Endodermal cell (in vitro differentiated cells): ENCODE results near the gene SGMS1. TPM values are rescaled to one million over a fixed set of nuclear protein-coding genes. Genes with fewer than 3 reads are reported as not detected.
A peak's percentile ranks its signal among the peaks of the same experiment; 100 is the strongest.

ENCODE experiments used
- DNase-seq: peaks from one replicate; pipeline ENCODE4 v3.0.0-alpha.2; 2017
- H3K27ac ChIP-seq: 2 replicates; pipeline ENCODE4 v1.5.1; 2013; ENCODE audit warnings: mild to moderate bottlenecking, low read depth, low read length, moderate library complexity
- H3K27me3 ChIP-seq: 2 replicates; pipeline ENCODE4 v1.6.1; 2013; ENCODE audit warnings: mild to moderate bottlenecking, low read length, moderate library complexity; ENCODE audit not compliant: insufficient read depth, control insufficient read depth, poor library complexity, severe bottlenecking
- H3K36me3 ChIP-seq: 2 replicates; pipeline ENCODE4 v1.7.0; 2013; ENCODE audit warnings: mild to moderate bottlenecking, low read length, moderate library complexity; ENCODE audit not compliant: control insufficient read depth, insufficient read depth
- H3K4me1 ChIP-seq: one replicate; pipeline ENCODE4 v1.7.0; 2013; ENCODE audit warnings: low read length; ENCODE audit not compliant: control insufficient read depth, insufficient read depth
- H3K4me3 ChIP-seq: 2 replicates; pipeline ENCODE4 v1.5.1; 2013; ENCODE audit warnings: mild to moderate bottlenecking, low read length, moderate library complexity
- H3K9ac ChIP-seq: 2 replicates; pipeline ENCODE4 v1.6.1; 2013; ENCODE audit warnings: mild to moderate bottlenecking, low read length, moderate library complexity; ENCODE audit not compliant: poor library complexity, severe bottlenecking; ENCODE audit errors: extremely low read depth
- H3K9me3 ChIP-seq: 2 replicates; pipeline ENCODE4 v1.6.1; 2013; ENCODE audit warnings: mild to moderate bottlenecking, low read length, moderate library complexity; ENCODE audit not compliant: control insufficient read depth
- H3K27ac Mint-ChIP-seq: 2 replicates; pipeline ENCODE4 v1.8.0; 2020; ENCODE audit warnings: mixed read lengths
- H3K27me3 Mint-ChIP-seq: 2 replicates; pipeline ENCODE4 v1.8.0; 2021; ENCODE audit warnings: mild to moderate bottlenecking, mixed read lengths; ENCODE audit not compliant: insufficient read depth
- H3K36me3 Mint-ChIP-seq: 2 replicates; pipeline ENCODE4 v1.8.0; 2020; ENCODE audit warnings: low read depth, mixed read lengths
- H3K4me1 Mint-ChIP-seq: 2 replicates; pipeline ENCODE4 v1.8.0; 2020; ENCODE audit warnings: mixed read lengths
- H3K4me3 Mint-ChIP-seq: 2 replicates; pipeline ENCODE4 v1.8.0; 2020; ENCODE audit warnings: mild to moderate bottlenecking, moderate library complexity, mixed read lengths
- H3K9me3 Mint-ChIP-seq: 2 replicates; pipeline ENCODE4 v1.8.0; 2020; ENCODE audit warnings: mild to moderate bottlenecking, mixed read lengths
- CTCF ChIP-seq: fragments of 200-600 bp; sonication (generic); conservative IDR thresholded peaks from 2 replicates; pipeline ENCODE4 v1.5.0; 2021; ENCODE audit warnings: antibody characterized with exemption, mild to moderate bottlenecking
- WGBS, 2 experiments: methylation state at CpG; one replicate each; pipeline versions ENCODE4 v1.1.5 to v1.1.7; 2013; ENCODE audit warnings: missing lambda C conversion rate in 2 of 2, mixed read lengths in 1 of 2; ENCODE audit not compliant: insufficient coverage in 1 of 2, insufficient read length in 1 of 2; 5-methylcytosine and 5-hydroxymethylcytosine counted together
- total RNA-seq, 2 donors: library from RNA; stranded (reverse); fragmentation: NEBNext Ultra II Directional in 1 of 2; extraction: Animal tissue kit (Norgen Biotek cat#: 25700) in 1 of 2; gene quantifications; 2 replicates in 1 of 2; 3 replicates in 1 of 2; pipeline ENCODE4 v1.2.1, GENCODE V29; 2021

Gene SGMS1
- total RNA-seq, 2 donors from 2014 or later: 12.0 to 14.3 TPM

- DNase-seq: no peak
- Histone ChIP-seq H3K36me3 (no peaks in the 10 kb centered on the region), H3K27ac (no peak overlapping the region), H3K9me3 (peaks cover 3% of the 10 kb centered on the region), H3K27me3 (no peaks in the 10 kb centered on the region), H3K4me1 (peaks cover 6% of the 10 kb centered on the region), H3K4me3 (no peak overlapping the region), H3K9ac (no peak overlapping the region)
- H3K27ac Mint-ChIP-seq: peak overlapping the region; percentile 67
- peaks cover 40% of the 10 kb centered on the region for H3K4me1 Mint-ChIP-seq
- peak; percentile 50 for TF ChIP-seq CTCF
- peaks cover 20% of the 10 kb centered on the region for H3K9me3 Mint-ChIP-seq
- no peaks in the 10 kb centered on the region for H3K27me3 Mint-ChIP-seq
- H3K4me3 Mint-ChIP-seq: no peak overlapping the region
- H3K36me3 Mint-ChIP-seq: peaks cover 7% of the 10 kb centered on the region
- 10 to 63% methylated on average over 1 of the region's 1 CpG for WGBS, 2 experiments
These were observed 77.9 kb downstream of the SGMS1 start for GRCh38 chr10:50545846-50546245.

- H3K4me1 ChIP-seq: peaks cover 6% of the 10 kb centered on the region
- H3K27ac Mint-ChIP-seq: peak overlapping the region; percentile 67
- TF ChIP-seq CTCF: no peak
- H3K36me3 Mint-ChIP-seq: peaks cover 7% of the 10 kb centered on the region
- H3K4me3 ChIP-seq: no peak overlapping the region
- H3K27me3 ChIP-seq: no peaks in the 10 kb centered on the region
- no peak overlapping the region for H3K4me3 Mint-ChIP-seq
- peaks cover 31% of the 10 kb centered on the region for H3K4me1 Mint-ChIP-seq
- no peak overlapping the region for H3K27ac ChIP-seq
- 87 to 90% methylated on average over 1 to 6 of the region's 6 CpGs for WGBS, 2 experiments
- no peak for DNase-seq
- H3K9me3 ChIP-seq: peaks cover 3% of the 10 kb centered on the region
- no peaks in the 10 kb centered on the region for H3K27me3 Mint-ChIP-seq
- no peaks in the 10 kb centered on the region for H3K36me3 ChIP-seq
- H3K9ac ChIP-seq: no peak overlapping the region
- peaks cover 20% of the 10 kb centered on the region for H3K9me3 Mint-ChIP-seq
These were observed 78.8 kb downstream of the SGMS1 start for GRCh38 chr10:50544857-50545429.

- Mint-ChIP-seq H3K4me3 (no peak overlapping the region), H3K4me1 (peaks cover 26% of the 10 kb centered on the region), H3K27me3 (no peaks in the 10 kb centered on the region), H3K27ac (no peak overlapping the region), H3K9me3 (peaks cover 18% of the 10 kb centered on the region), H3K36me3 (peaks cover 7% of the 10 kb centered on the region)
- DNase-seq: no peak
- H3K36me3 ChIP-seq: no peaks in the 10 kb centered on the region
- 70 to 89% methylated on average over 2 to 3 of the region's 3 CpGs for WGBS, 2 experiments
- H3K9me3 ChIP-seq: peaks cover 3% of the 10 kb centered on the region
- no peak for TF ChIP-seq CTCF
- no peak overlapping the region for H3K4me3 ChIP-seq
- no peak overlapping the region for H3K27ac ChIP-seq
- H3K27me3 ChIP-seq: no peaks in the 10 kb centered on the region
- peaks cover 6% of the 10 kb centered on the region for H3K4me1 ChIP-seq
- no peak overlapping the region for H3K9ac ChIP-seq
These were observed 79.5 kb downstream of the SGMS1 start for GRCh38 chr10:50544095-50544856.
